K562 (cell line): ENCODE measurements around the gene NRTN. TPM values are rescaled to one million over a fixed set of nuclear protein-coding genes. Genes with fewer than 3 reads are reported as not detected.

Experiments
- BCOR ChIP-seq: fragments of 450-650 bp; IDR thresholded peaks from 2 replicates; pipeline ENCODE4 v1.6.1; 2016
- BHLHE40 ChIP-seq: IDR thresholded peaks from 2 replicates; pipeline ENCODE4 v1.6.1; 2011; ENCODE audit warnings: low read length, improper control_type of control experiment
- CEBPB ChIP-seq: fragments of 450-650 bp; IDR thresholded peaks from 2 replicates; pipeline ENCODE4 v1.6.1; 2016; ENCODE audit warnings: missing genetic modification characterization, missing compliant biosample characterization
- DACH1 ChIP-seq: fragments of 450-650 bp; IDR thresholded peaks from 2 replicates; pipeline ENCODE4 v1.6.1; 2018; ENCODE audit not compliant: partially characterized antibody
- EGR1 ChIP-seq: fragments of 450-650 bp; conservative IDR thresholded peaks from 2 replicates; pipeline ENCODE4 v1.6.1; 2017; ENCODE audit warnings: mild to moderate bottlenecking
- FOS ChIP-seq: IDR thresholded peaks from 3 replicates; pipeline ENCODE4 v1.6.1; 2011; ENCODE audit not compliant: insufficient read length; ENCODE audit errors: extremely low read depth
- HCFC1 ChIP-seq: IDR thresholded peaks from 2 replicates; pipeline ENCODE4 v1.6.1; 2012; ENCODE audit warnings: low read depth, low read length, improper control_type of control experiment
- JUN ChIP-seq, 2 experiments: sonication (generic) in 1 of 2; formaldehyde crosslinking in 1 of 2; IDR thresholded peaks; 2 replicates each; pipeline versions ENCODE4 v1.6.1 to v1.8.0; 2012 to 2022; ENCODE audit warnings: borderline replicate concordance in 2 of 2, mild to moderate bottlenecking in 2 of 2, improper control_type of control experiment in 1 of 2, low read depth in 1 of 2, low read length in 1 of 2, missing genetic modification reagents in 1 of 2
- NR0B1 ChIP-seq: fragments of 450-650 bp; IDR thresholded peaks from one replicate; pipeline ENCODE4 v1.6.1; 2018; ENCODE audit warnings: mild to moderate bottlenecking, moderate library complexity; ENCODE audit not compliant: partially characterized antibody
- RBFOX2 ChIP-seq: fragments of 200-400 bp; formaldehyde crosslinking; IDR thresholded peaks from 2 replicates; pipeline ENCODE4 v1.6.1; 2017; ENCODE audit warnings: low read depth, mild to moderate bottlenecking, low read length, moderate library complexity
- RBM39 ChIP-seq: fragments of 200-400 bp; formaldehyde crosslinking; optimal IDR thresholded peaks from 2 replicates; pipeline ENCODE3; 2018; ENCODE audit warnings: low read depth, low read length
- SAP30 ChIP-seq: fragments of 200-600 bp; sonication (generic); IDR thresholded peaks from 2 replicates; pipeline ENCODE4 v1.6.1; 2012; ENCODE audit warnings: borderline replicate concordance, low read depth, mild to moderate bottlenecking, moderate library complexity, low read length, control low read depth, inconsistent platforms; ENCODE audit not compliant: insufficient read depth, poor library complexity, severe bottlenecking
- ZFP36 ChIP-seq: fragments of 150-350 bp; IDR thresholded peaks from 2 replicates; pipeline ENCODE4 v1.6.1; 2018; ENCODE audit warnings: low read length, low read depth; ENCODE audit not compliant: partially characterized antibody
- ZNF121 ChIP-seq: sonication (generic); formaldehyde crosslinking; conservative IDR thresholded peaks from 2 replicates; pipeline ENCODE4 v1.8.0; 2022; ENCODE audit warnings: missing genetic modification reagents
- ZNF318 ChIP-seq, 2 experiments: fragments of 450-650 bp; IDR thresholded peaks; 2 replicates each; pipeline ENCODE4 v1.6.1; 2016; ENCODE audit warnings: mild to moderate bottlenecking in 2 of 2, borderline replicate concordance in 1 of 2, low read depth in 1 of 2, moderate library complexity in 1 of 2
- polyA plus RNA-seq, 8 experiments: library from polyadenylated mRNA; depleted of rRNA in 4 of 8; stranded (reverse) in 5 of 8; unstranded in 3 of 8; fragments of >200 nt; fragmentation: Nextera tagmentation in 2 of 8; fragmentation: Illumina TruSeq in 1 of 8; extraction: Ambion mirVana in 2 of 8; extraction: Trizol in 1 of 8; gene quantifications; 2 replicates each; pipeline versions ENCODE4 v1.2.1 to v1.2.3, GENCODE V29; 2011 to 2014; ENCODE audit warnings: inconsistent platforms in 1 of 8, missing spikeins in 1 of 8
- total RNA-seq, 7 experiments: library from RNA; depleted of rRNA in 6 of 7; stranded (reverse); fragments of >200 nt in 6 of 7; fragmentation: Illumina TruSeq in 2 of 7; extraction: Trizol in 2 of 7; gene quantifications; 2 replicates each; pipeline versions ENCODE4 v1.2.1 to v1.2.3, GENCODE V29; 2011 to 2021; ENCODE audit warnings: low replicate concordance in 1 of 7
- TF ChIP-seq, protein P1 (sequence below): sonication (generic); formaldehyde crosslinking; IDR thresholded peaks from 2 replicates; pipeline ENCODE4 v1.8.0; 2022; ENCODE audit warnings: mild to moderate bottlenecking, low read depth, missing genetic modification reagents

Gene NRTN
- total and polyA plus RNA-seq, 9 of the 15 experiments (the other 6 are each of a cell fraction or from before 2014, with no cell fraction given) = 0.62 to 8.1 (median 1.6) TPM; not detected in 2

- TF ChIP-seq SAP30 (no peak), JUN (IDR thresholded peaks at IDR 0.05; ENCODE audit: borderline replicate concordance, low read depth, low read length) (no peak), JUN (CRISPR knock-in tag; IDR thresholded peaks at IDR 0.05; ENCODE audit: borderline replicate concordance) (no peak), RBM39 (no peak), NR0B1 (no peak), DACH1 (no peak), EGR1 (peak; percentile 34; the same call in 1 of the 2 replicates), BHLHE40 (no peak), ZFP36 (peak; percentile 38), BCOR (peak; percentile 72; the same call in 1 of the 2 replicates), HCFC1 (no peak), RBFOX2 (no peak), ZNF121 (CRISPR knock-in tag) (peak; percentile 99), FOS (no peak), CEBPB (peak; percentile 55), ZNF318 (IDR thresholded peaks at IDR 0.05; ENCODE audit: borderline replicate concordance in 1 of 2, low read depth in 1 of 2) (no peak)
- TF ChIP-seq, protein P1, sequence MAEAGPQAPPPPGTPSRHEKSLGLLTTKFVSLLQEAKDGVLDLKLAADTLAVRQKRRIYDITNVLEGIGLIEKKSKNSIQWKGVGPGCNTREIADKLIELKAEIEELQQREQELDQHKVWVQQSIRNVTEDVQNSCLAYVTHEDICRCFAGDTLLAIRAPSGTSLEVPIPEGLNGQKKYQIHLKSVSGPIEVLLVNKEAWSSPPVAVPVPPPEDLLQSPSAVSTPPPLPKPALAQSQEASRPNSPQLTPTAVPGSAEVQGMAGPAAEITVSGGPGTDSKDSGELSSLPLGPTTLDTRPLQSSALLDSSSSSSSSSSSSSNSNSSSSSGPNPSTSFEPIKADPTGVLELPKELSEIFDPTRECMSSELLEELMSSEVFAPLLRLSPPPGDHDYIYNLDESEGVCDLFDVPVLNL = no peak
These were observed 4.3 kb upstream of the NRTN start (continued) for GRCh38 chr19:5800361-5801270.
